H1 (cell line): ENCODE results near the gene TUT7. TPM values are rescaled to one million over a fixed set of nuclear protein-coding genes. Genes with fewer than 3 reads are reported as not detected.

Experiments
- CTCF ChIA-PET: fragments of 300-600 bp; sonication (Branson Sonifier 250); formaldehyde crosslinking; loops from one replicate; lab custom pipeline; 2021; ENCODE audit not compliant: partially characterized antibody; lab: Charles Lee
- POLR2A ChIA-PET: fragments of 300-600 bp; sonication (Branson Sonifier 250); formaldehyde crosslinking; loops from one replicate; lab custom pipeline; 2021; ENCODE audit warnings: inconsistent platforms; ENCODE audit not compliant: partially characterized antibody; lab: Charles Lee
- DNase-seq, 2 experiments: peaks; one replicate each; pipeline versions ENCODE4 v3.0.0 to v3.0.0-alpha.2; 2010 to 2022; ENCODE audit warnings: low spot score in 2 of 2, low read depth in 1 of 2, mixed read lengths in 1 of 2
- FAIRE-seq: peaks from 2 replicates; lab custom pipeline; 2011; peaks lifted over from hg19 to GRCh38; lab: Jason Lieb, UNC
- H2AFZ ChIP-seq: 2 replicates; pipeline ENCODE4 v1.8.1; 2012; ENCODE audit warnings: low read length, inconsistent platforms
- H2AK5ac ChIP-seq: 2 replicates; pipeline ENCODE4 v1.6.1; 2013; ENCODE audit warnings: low read depth, low read length
- H2BK120ac ChIP-seq: replicated peaks from 2 replicates; pipeline ENCODE3; 2013; ENCODE audit warnings: low read depth, low read length, inconsistent platforms
- H2BK12ac ChIP-seq: 2 replicates; pipeline ENCODE4 v1.6.1; 2013; ENCODE audit warnings: low read depth, low read length
- H2BK15ac ChIP-seq: 2 replicates; pipeline ENCODE4 v1.6.1; 2013; ENCODE audit warnings: low read length
- H2BK20ac ChIP-seq: 2 replicates; pipeline ENCODE4 v1.6.1; 2013; ENCODE audit warnings: low read length
- H2BK5ac ChIP-seq: 2 replicates; pipeline ENCODE4 v1.6.1; 2013; ENCODE audit warnings: low read depth, low read length
- H3K14ac ChIP-seq: 2 replicates; pipeline ENCODE4 v1.6.1; 2013; ENCODE audit warnings: inconsistent platforms; ENCODE audit not compliant: insufficient read length
- H3K18ac ChIP-seq: 2 replicates; pipeline ENCODE4 v1.6.1; 2013; ENCODE audit warnings: low read length; ENCODE audit errors: extremely low read depth
- H3K23ac ChIP-seq: 2 replicates; pipeline ENCODE4 v1.6.1; 2013; ENCODE audit warnings: inconsistent platforms; ENCODE audit not compliant: insufficient read length
- H3K23me2 ChIP-seq: 2 replicates; pipeline ENCODE4 v1.6.1; 2013; ENCODE audit warnings: low read depth, low read length
- H3K27ac ChIP-seq: 2 replicates; pipeline ENCODE4 v1.6.1; 2011; ENCODE audit warnings: low read depth, low read length, inconsistent platforms
- H3K27me3 ChIP-seq, 4 experiments: replicated peaks in 1 of 4; 1 replicate in 1 of 4; 2 replicates in 3 of 4; pipeline versions ENCODE4 v1.6.1 to v1.8.1; 2011 to 2013; ENCODE audit warnings: low read length in 3 of 4, mild to moderate bottlenecking in 3 of 4, inconsistent platforms in 2 of 4, mixed read lengths in 2 of 4, moderate library complexity in 1 of 4; ENCODE audit not compliant: control insufficient read depth in 3 of 4, insufficient read depth in 3 of 4; ENCODE audit errors: extremely low read depth in 1 of 4
- H3K36me3 ChIP-seq, 4 experiments: 2 replicates each; pipeline versions ENCODE4 v1.6.1 to v1.8.1; 2011 to 2013; ENCODE audit warnings: mild to moderate bottlenecking in 4 of 4, low read length in 3 of 4, moderate library complexity in 2 of 4, control low read depth in 1 of 4, inconsistent platforms in 1 of 4; ENCODE audit not compliant: insufficient read depth in 4 of 4, control insufficient read depth in 2 of 4
- H3K4ac ChIP-seq: replicated peaks from 2 replicates; pipeline ENCODE3; 2013; ENCODE audit warnings: low read length, low read depth, mixed read lengths, inconsistent platforms; ENCODE audit not compliant: insufficient read length
- H3K4me1 ChIP-seq, 4 experiments: replicated peaks in 1 of 4; 1 replicate in 1 of 4; 2 replicates in 3 of 4; pipeline versions ENCODE4 v1.6.1 to v1.8.1; 2011 to 2013; ENCODE audit warnings: low read length in 3 of 4, inconsistent platforms in 2 of 4, mixed read lengths in 1 of 4; ENCODE audit not compliant: insufficient read depth in 4 of 4, control insufficient read depth in 3 of 4
- H3K4me2 ChIP-seq, 2 experiments: 2 replicates each; pipeline versions ENCODE4 v1.6.1 to v1.8.1; 2011 to 2013; ENCODE audit warnings: low read depth in 2 of 2, low read length in 2 of 2, control low read depth in 1 of 2, inconsistent platforms in 1 of 2, mild to moderate bottlenecking in 1 of 2; ENCODE audit not compliant: insufficient read depth in 1 of 2
- H3K4me3 ChIP-seq, 4 experiments: fragments of 200-600, 300-600 bp in 1 of 4; sonication (generic), shearing (Covaris generic), sonication (Bioruptor Twin) in 1 of 4; 2 replicates each; pipeline versions ENCODE4 v1.5.1 to v1.8.1; 2011 to 2016; ENCODE audit warnings: low read length in 4 of 4, low read depth in 3 of 4, control low read depth in 2 of 4, inconsistent platforms in 2 of 4, mild to moderate bottlenecking in 2 of 4, mixed read lengths in 1 of 4, moderate library complexity in 1 of 4; ENCODE audit not compliant: insufficient read depth in 2 of 4; ENCODE audit errors: extremely low read depth in 1 of 4
- H3K56ac ChIP-seq: replicated peaks from 2 replicates; pipeline ENCODE3; 2013; ENCODE audit warnings: low read depth, mild to moderate bottlenecking, mixed read lengths, low read length, inconsistent platforms; ENCODE audit not compliant: insufficient read length
- H3K79me1 ChIP-seq: 2 replicates; pipeline ENCODE4 v1.6.1; 2013; ENCODE audit warnings: low read depth, low read length, control low read depth
- H3K79me2 ChIP-seq, 2 experiments: 2 replicates each; pipeline versions ENCODE4 v1.6.1 to v1.8.1; 2012 to 2013; ENCODE audit warnings: low read length in 2 of 2, mild to moderate bottlenecking in 2 of 2, inconsistent platforms in 1 of 2; ENCODE audit not compliant: insufficient read depth in 2 of 2, control insufficient read depth in 1 of 2
- H3K9ac ChIP-seq, 4 experiments: replicated peaks in 1 of 4; 1 replicate in 1 of 4; 2 replicates in 3 of 4; pipeline versions ENCODE4 v1.6.1 to v1.8.1; 2011 to 2013; ENCODE audit warnings: low read depth in 3 of 4, low read length in 3 of 4, control low read depth in 2 of 4, mild to moderate bottlenecking in 2 of 4, moderate library complexity in 2 of 4, inconsistent platforms in 1 of 4; ENCODE audit errors: extremely low read depth in 1 of 4
- H3K9me3 ChIP-seq, 2 experiments: 2 replicates each; pipeline versions ENCODE4 v1.6.1 to v1.8.1; 2012 to 2013; ENCODE audit warnings: mild to moderate bottlenecking in 2 of 2, moderate library complexity in 2 of 2, control low read depth in 1 of 2, inconsistent platforms in 1 of 2, low read depth in 1 of 2, low read length in 1 of 2, mixed read lengths in 1 of 2; ENCODE audit not compliant: insufficient read depth in 2 of 2
- H4K20me1 ChIP-seq, 2 experiments: replicated peaks in 1 of 2; 2 replicates each; pipeline versions ENCODE3 to v1.8.1; 2011 to 2013; ENCODE audit warnings: inconsistent platforms in 2 of 2, low read length in 2 of 2, mild to moderate bottlenecking in 1 of 2; ENCODE audit not compliant: insufficient read depth in 2 of 2, control insufficient read depth in 1 of 2
- H4K5ac ChIP-seq: 2 replicates; pipeline ENCODE4 v1.6.1; 2013; ENCODE audit warnings: low read length, low read depth, mixed read lengths, inconsistent platforms; ENCODE audit not compliant: insufficient read length
- H4K8ac ChIP-seq: 2 replicates; pipeline ENCODE4 v1.8.0; 2013; ENCODE audit warnings: mild to moderate bottlenecking, moderate library complexity, low read length, inconsistent platforms; ENCODE audit not compliant: insufficient read depth; ENCODE audit errors: extremely low read depth
- H4K91ac ChIP-seq: replicated peaks from 2 replicates; pipeline ENCODE3; 2013; ENCODE audit warnings: low read length, mixed read lengths, inconsistent platforms; ENCODE audit not compliant: insufficient read length
- BACH1 ChIP-seq: IDR thresholded peaks from 2 replicates; pipeline ENCODE4 v1.6.1; 2012; ENCODE audit warnings: low read length, improper control_type of control experiment
- HDAC2 ChIP-seq, 2 experiments: fragments of 300-600 bp in 1 of 2; sonication (generic) in 1 of 2; IDR thresholded peaks; 2 replicates each; pipeline ENCODE4 v1.6.1; 2011 to 2012; ENCODE audit warnings: low read depth in 2 of 2, low read length in 2 of 2, mild to moderate bottlenecking in 2 of 2, moderate library complexity in 2 of 2, borderline replicate concordance in 1 of 2, inconsistent platforms in 1 of 2
- JUN ChIP-seq: IDR thresholded peaks from 2 replicates; pipeline ENCODE4 v1.6.1; 2011; ENCODE audit warnings: low read depth, mild to moderate bottlenecking, improper control_type of control experiment, low read length
- MAFK ChIP-seq: IDR thresholded peaks from 2 replicates; pipeline ENCODE4 v1.6.1; 2012; ENCODE audit warnings: low read depth, mild to moderate bottlenecking, improper control_type of control experiment, low read length
- NANOG ChIP-seq: IDR thresholded peaks from 2 replicates; pipeline ENCODE4 v1.6.1; 2011; ENCODE audit warnings: low read length, low read depth, mild to moderate bottlenecking, inconsistent platforms; ENCODE audit not compliant: insufficient read depth, poor library complexity, severe bottlenecking
- POLR2AphosphoS5 ChIP-seq: IDR thresholded peaks from 2 replicates; pipeline ENCODE4 v1.6.1; 2011; ENCODE audit warnings: low read depth, low read length
- SIN3A ChIP-seq, 2 experiments: IDR thresholded peaks in 1 of 2; conservative IDR thresholded peaks in 1 of 2; 2 replicates each; pipeline ENCODE4 v1.6.1; 2011 to 2012; ENCODE audit warnings: low read length in 2 of 2, improper control_type of control experiment in 1 of 2, low read depth in 1 of 2, mild to moderate bottlenecking in 1 of 2
- SIRT6 ChIP-seq: IDR thresholded peaks from one replicate; pipeline ENCODE4 v1.7.1; 2012; ENCODE audit warnings: low read length, inconsistent platforms
- SP1 ChIP-seq: IDR thresholded peaks from 2 replicates; pipeline ENCODE4 v1.6.1; 2011; ENCODE audit warnings: low read depth, low read length
- SP2 ChIP-seq: IDR thresholded peaks from 2 replicates; pipeline ENCODE4 v1.6.1; 2012; ENCODE audit warnings: mild to moderate bottlenecking, low read length, inconsistent platforms
- TAF7 ChIP-seq: optimal IDR thresholded peaks from 2 replicates; pipeline ENCODE3; 2011; ENCODE audit warnings: low read depth, mild to moderate bottlenecking, inconsistent platforms, low read length, moderate library complexity, borderline replicate concordance
- USF2 ChIP-seq: IDR thresholded peaks from 2 replicates; pipeline ENCODE4 v1.6.1; 2011; ENCODE audit warnings: low read length, improper control_type of control experiment
- ZNF274 ChIP-seq: IDR thresholded peaks from 2 replicates; pipeline ENCODE4 v1.7.0; 2012; ENCODE audit warnings: low read length, borderline replicate concordance; ENCODE audit errors: extremely low read depth
- WGBS, 2 experiments: shearing (Covaris generic) in 1 of 2; methylation state at CpG; one replicate each; pipeline versions ENCODE4 v1.1.6 to v1.1.7; 2013 to 2015; ENCODE audit warnings: low lambda C conversion rate in 2 of 2, mixed read lengths in 2 of 2, inconsistent platforms in 1 of 2, low coverage in 1 of 2, missing lambda C conversion rate in 1 of 2; ENCODE audit not compliant: insufficient replicate concordance in 2 of 2, insufficient coverage in 1 of 2, insufficient read length in 1 of 2; ENCODE audit errors: extremely low coverage in 1 of 2, missing lambda C conversion rate in 1 of 2; 5-methylcytosine and 5-hydroxymethylcytosine counted together
- polyA plus RNA-seq, 7 experiments: library from polyadenylated mRNA; depleted of rRNA in 3 of 7; stranded (reverse) in 5 of 7; unstranded in 2 of 7; fragments of >200 nt in 5 of 7; fragments of 200-250 nt in 2 of 7; gene quantifications; 1 replicate in 5 of 7; 2 replicates in 1 of 7; 4 replicates in 1 of 7; pipeline versions ENCODE4 v1.2.1 to v1.2.3, GENCODE V29; 2011 to 2013; ENCODE audit warnings: missing spikeins in 2 of 7, mixed read lengths in 2 of 7
- total RNA-seq: library from RNA; stranded (reverse); fragmentation: NEBNext Ultra II Directional; extraction: Animal tissue kit (Norgen Biotek cat#: 25700); gene quantifications from 2 replicates; pipeline ENCODE4 v1.2.1, GENCODE V29; 2021

TUT7 gene
- total and polyA plus RNA-seq, 2 of the 8 experiments (the other 6 are each of a cell fraction or from before 2014, with no cell fraction given): 4.8 to 19.3 TPM

- peaks cover 2 to 7% of the 10 kb centered on the region in 2 experiments for H4K20me1 ChIP-seq
- no peaks in the 10 kb centered on the region for H3K79me1 ChIP-seq
- no peaks in the 10 kb centered on the region for H3K27me3 ChIP-seq
- H3K18ac ChIP-seq: no peak overlapping the region
- no peak overlapping the region for H3K14ac ChIP-seq
- no peak for FAIRE-seq
- no peak overlapping the region for H2BK5ac ChIP-seq
- no peak overlapping the region for H3K4ac ChIP-seq
- no peak overlapping the region for H3K56ac ChIP-seq
- no peak overlapping the region for H4K5ac ChIP-seq
- no peak overlapping the region for H2AK5ac ChIP-seq
- H2BK120ac ChIP-seq: no peak overlapping the region
- no peak overlapping the region for H3K23ac ChIP-seq
- H3K4me1 ChIP-seq: peaks cover 0 to 7% (median 1%) of the 10 kb centered on the region in 4 experiments; a peak in 2 of 7 replicates
- no peak overlapping the region for H3K4me2 ChIP-seq
- H4K91ac ChIP-seq: no peak overlapping the region
- no peaks in the 10 kb centered on the region for H3K23me2 ChIP-seq
- no peak overlapping the region for H3K27ac ChIP-seq
- DNase-seq: no peak
- H3K79me2 ChIP-seq: no peaks in the 10 kb centered on the region
- no peak overlapping the region for H3K4me3 ChIP-seq
- H3K9me3 ChIP-seq: no peaks in the 10 kb centered on the region
- H3K36me3 ChIP-seq: peaks cover 3 to 55% (median 28%) of the 10 kb centered on the region in 4 experiments
- WGBS, 2 experiments: 89% methylated on average over 3 of the region's 3 CpGs; no CpG with 5 or more reads in 1 of the 2 experiments
- no peak overlapping the region for H2BK12ac ChIP-seq
- no peak overlapping the region for H4K8ac ChIP-seq
- ChIA-PET CTCF (no interaction called here), POLR2A (interaction anchor here (1.7 kb wide), 1 partner anchor 9 kb away, joined by 4 read pairs; no protein-coding TSS in a partner anchor)
- H3K9ac ChIP-seq: no peak overlapping the region
- no peak overlapping the region for H2BK20ac ChIP-seq
- H2AFZ ChIP-seq: no peak overlapping the region
- H2BK15ac ChIP-seq: no peak overlapping the region
- TF ChIP-seq SP1 (no peak), POLR2AphosphoS5 (no peak), USF2 (no peak), HDAC2 (IDR thresholded peaks at IDR 0.05; ENCODE audit: borderline replicate concordance in 1 of 2, low read depth in 2 of 2, low read length in 2 of 2) (no peak), SP2 (no peak), NANOG (no peak), MAFK (no peak), ZNF274 (no peak), JUN (no peak), BACH1 (no peak), SIN3A (conservative IDR thresholded peaks at IDR 0.05 in 1 of 2, IDR thresholded peaks at IDR 0.05 in 1 of 2; ENCODE audit: low read depth in 1 of 2, low read length in 2 of 2) (no peak), SIRT6 (no peak), TAF7 (no peak)
These were observed 27.7 kb downstream of the TUT7 start for GRCh38 chr9:86326536-86326935.
